ENCODE results near the gene CD37. TPM values are rescaled to one million over a fixed set of nuclear protein-coding genes. Genes with fewer than 3 reads are reported as not detected.
"Not testable (repeated sequence)": the region's sequence is repeated elsewhere in the genome, so short reads cannot be mapped to it uniquely, and the experiment has no call there.

CD37 gene, protein sequence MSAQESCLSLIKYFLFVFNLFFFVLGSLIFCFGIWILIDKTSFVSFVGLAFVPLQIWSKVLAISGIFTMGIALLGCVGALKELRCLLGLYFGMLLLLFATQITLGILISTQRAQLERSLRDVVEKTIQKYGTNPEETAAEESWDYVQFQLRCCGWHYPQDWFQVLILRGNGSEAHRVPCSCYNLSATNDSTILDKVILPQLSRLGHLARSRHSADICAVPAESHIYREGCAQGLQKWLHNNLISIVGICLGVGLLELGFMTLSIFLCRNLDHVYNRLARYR
- total RNA-seq, result 10 to 100 TPM; 12.6 to 16.2 TPM
- 23.2 TPM for polyA plus RNA-seq (ENCODE audit: insufficient read depth, low read depth, low replicate concordance)
- long read RNA-seq, donor 1, partial matches to known transcripts, result 0 of 1 reads
- long read RNA-seq, donor 1, other reads (novel, unspliced or antisense), result 0 of 1 reads
- long read RNA-seq, donor 2, result 0 reads

- DNase-seq, result no peak
- intact Hi-C loops (cut with DNase I; ENCODE audit: low total_unique reads), result no loop called here
- 69 to 79% methylated on average over 13 of the region's 13 CpGs for WGBS, 2 donors
- Histone ChIP-seq H3K36me3 (ENCODE audit: low read depth, missing control alignments) (no peaks in the 10 kb centered on the region), H3K9me3 (no peaks in the 10 kb centered on the region), H3K27me3 (no peaks in the 10 kb centered on the region), H3K4me1 (peaks cover 8% of the 10 kb centered on the region), H3K27ac (no peak within 1 kb of the TSS), H3K4me3 (no peak within 1 kb of the TSS)
- no peak for TF ChIP-seq CTCF (IDR thresholded peaks at IDR 0.05)
- no peak for TF ChIP-seq POLR2A (IDR thresholded peaks at IDR 0.05)
These were observed at the start of gene CD37 for GRCh38 chr19:49335071-49335783. Gene CD37, plus strand, starts transcription at chr19:49335406. Its CDS starts 135 bp downstream, at chr19:49335541.

DNA sequence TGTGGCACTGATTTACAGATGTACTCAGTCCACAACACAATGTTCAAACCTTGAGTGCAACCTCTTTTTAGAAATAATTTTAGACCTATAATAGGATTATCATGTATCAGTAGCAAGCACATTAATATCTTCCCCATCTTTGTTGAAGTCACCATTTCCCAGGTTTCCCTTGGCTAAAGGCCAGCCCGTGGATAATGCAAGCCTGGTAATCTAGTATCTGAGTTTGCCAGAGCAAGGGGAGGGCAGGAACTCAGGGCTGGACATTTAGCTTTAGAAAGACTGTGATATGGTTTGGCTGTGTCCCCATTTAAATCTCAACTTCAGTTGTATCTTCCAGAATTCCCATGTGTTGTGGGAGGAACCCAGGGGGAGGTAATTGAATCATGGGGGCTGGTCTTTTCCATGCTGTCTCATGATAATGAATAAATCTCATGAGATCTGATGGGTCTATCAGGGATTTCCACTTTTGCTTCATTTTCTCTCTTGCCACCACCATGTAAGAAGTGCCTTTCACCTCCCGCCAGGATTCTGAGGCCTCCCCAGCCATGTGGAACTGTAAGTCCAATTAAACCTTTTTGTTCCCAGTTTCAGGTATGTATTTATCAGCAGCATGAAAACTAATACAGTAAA is 48.0 kb upstream of the CD37 start:
- no peaks in the 10 kb centered on the region for H3K27me3 ChIP-seq
- no peaks in the 10 kb centered on the region for H3K4me1 ChIP-seq
- no peak overlapping the region for H3K27ac ChIP-seq
- WGBS, 2 donors, result 32 to 43% methylated on average over 2 of the region's 2 CpGs
- no peaks in the 10 kb centered on the region for H3K9me3 ChIP-seq
- TF ChIP-seq POLR2A (IDR thresholded peaks at IDR 0.05) (no peak), CTCF (IDR thresholded peaks at IDR 0.05) (no peak)
- no peak for DNase-seq
- H3K4me3 ChIP-seq, result no peak overlapping the region
- no peaks in the 10 kb centered on the region for H3K36me3 ChIP-seq (ENCODE audit: low read depth, missing control alignments)
- intact Hi-C loops (cut with DNase I; ENCODE audit: low total_unique reads), result no loop called here

GRCh38 chr19:49288205-49288604 is 47.0 kb upstream of the CD37 start:
- DNase-seq; H3K27me3 ChIP-seq; H3K27ac ChIP-seq; H3K4me1 ChIP-seq; intact Hi-C loops (cut with DNase I; ENCODE audit: low total_unique reads); H3K36me3 ChIP-seq (ENCODE audit: low read depth, missing control alignments); H3K4me3 ChIP-seq; H3K9me3 ChIP-seq: not testable (repeated sequence)
- WGBS, 2 donors, result 92 to 97% methylated on average over 2 to 4 of the region's 4 CpGs

GRCh38 chr19:49289286-49289685 is 45.9 kb upstream of the CD37 start:
- H3K36me3 ChIP-seq (ENCODE audit: low read depth, missing control alignments); intact Hi-C loops (cut with DNase I; ENCODE audit: low total_unique reads); H3K9me3 ChIP-seq; H3K4me3 ChIP-seq; DNase-seq; H3K4me1 ChIP-seq; H3K27ac ChIP-seq; H3K27me3 ChIP-seq: not testable (repeated sequence)
- 69 to 73% methylated on average over 2 of the region's 2 CpGs for WGBS, 2 donors

DNA sequence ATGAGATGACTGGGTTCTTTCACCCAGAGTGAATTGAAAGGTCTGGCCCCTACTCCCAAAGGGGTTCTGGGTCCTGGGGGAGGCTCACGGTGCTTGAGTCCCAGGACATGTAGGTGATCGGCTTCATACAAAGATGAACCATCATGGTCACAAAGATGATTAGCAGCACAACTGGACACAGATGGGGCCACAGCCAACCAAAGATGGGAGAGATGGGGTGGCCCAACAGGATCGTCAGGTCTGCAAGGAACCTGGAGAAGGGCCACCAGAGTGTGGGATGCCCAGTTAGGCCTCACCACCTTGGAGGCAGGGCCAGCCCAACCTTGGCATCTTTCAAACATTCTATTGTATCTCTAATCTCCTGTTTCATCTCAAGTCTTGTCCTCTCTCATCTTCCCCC is 44.7 kb upstream of the CD37 start:
- H3K27me3 ChIP-seq, result no peaks in the 10 kb centered on the region
- H3K9me3 ChIP-seq, result no peaks in the 10 kb centered on the region
- DNase-seq, result no peak
- no peak overlapping the region for H3K4me3 ChIP-seq
- no peaks in the 10 kb centered on the region for H3K36me3 ChIP-seq (ENCODE audit: low read depth, missing control alignments)
- H3K4me1 ChIP-seq, result no peaks in the 10 kb centered on the region
- intact Hi-C loops (cut with DNase I; ENCODE audit: low total_unique reads), result no loop called here
- TF ChIP-seq CTCF (IDR thresholded peaks at IDR 0.05) (no peak), POLR2A (IDR thresholded peaks at IDR 0.05) (no peak)
- WGBS, 2 donors, result 89 to 95% methylated on average over 3 of the region's 3 CpGs
- no peak overlapping the region for H3K27ac ChIP-seq
